Caco-2 (cell line): ENCODE measurements around the gene RHBDF2. TPM values are rescaled to one million over a fixed set of nuclear protein-coding genes. Genes with fewer than 3 reads are reported as not detected.

Experiments
- BruUV-seq: library from RNA; stranded (reverse); fragments of 400-500 nt; replicated peaks from 2 replicates; lab custom pipeline; 2021; lab: Mats Ljungman, UMichigan
- CTCF ChIA-PET: fragments of 300-600 bp; sonication (Branson Sonifier 250); formaldehyde crosslinking; loops from one replicate; lab custom pipeline; 2022; ENCODE audit warnings: antibody characterized with exemption; lab: Charles Lee
- POLR2A ChIA-PET: fragments of 300-600 bp; sonication (Branson Sonifier 250); formaldehyde crosslinking; loops from one replicate; lab custom pipeline; 2022; ENCODE audit warnings: antibody characterized with exemption; lab: Charles Lee
- DNase-seq, 2 experiments: peaks; one replicate each; pipeline versions ENCODE4 v3.0.0 to v3.0.0-alpha.2; 2020 to 2022
- H3K27me3 ChIP-seq: replicated peaks from 2 replicates; pipeline ENCODE4 v1.6.0; 2011; ENCODE audit warnings: low read length; ENCODE audit not compliant: control insufficient read depth, insufficient read depth
- H3K36me3 ChIP-seq: 2 replicates; pipeline ENCODE4 v1.5.1; 2011; ENCODE audit warnings: low read length; ENCODE audit not compliant: control insufficient read depth, insufficient read depth
- H3K4me1 ChIP-seq: fragments of 250-450 bp; sonication (Bioruptor Pico); 2 replicates; pipeline ENCODE4 v1.5.1; 2020; ENCODE audit warnings: mild to moderate bottlenecking
- H3K4me3 ChIP-seq: 2 replicates; pipeline ENCODE4 v1.5.1; 2011; ENCODE audit warnings: low read depth, mild to moderate bottlenecking, control low read depth, low read length
- H3K9me3 ChIP-seq: fragments of 250-450 bp; sonication (Bioruptor Pico); 2 replicates; pipeline ENCODE4 v1.5.1; 2020; ENCODE audit warnings: mild to moderate bottlenecking, moderate library complexity
- H3K27ac Mint-ChIP-seq: one replicate; pipeline ENCODE4 v1.8.0; 2022; ENCODE audit warnings: mixed read lengths; ENCODE audit not compliant: unreplicated experiment
- H3K27me3 Mint-ChIP-seq: one replicate; pipeline ENCODE4 v1.8.0; 2022; ENCODE audit warnings: mixed read lengths; ENCODE audit not compliant: insufficient read depth, unreplicated experiment
- H3K36me3 Mint-ChIP-seq: one replicate; pipeline ENCODE4 v1.8.0; 2022; ENCODE audit warnings: mild to moderate bottlenecking, mixed read lengths; ENCODE audit not compliant: insufficient read depth, unreplicated experiment
- H3K4me1 Mint-ChIP-seq: one replicate; pipeline ENCODE4 v1.8.0; 2022; ENCODE audit warnings: low read depth, mixed read lengths; ENCODE audit not compliant: unreplicated experiment
- H3K4me3 Mint-ChIP-seq: one replicate; pipeline ENCODE4 v1.8.0; 2022; ENCODE audit warnings: mild to moderate bottlenecking, moderate library complexity, mixed read lengths; ENCODE audit not compliant: unreplicated experiment
- H3K9me3 Mint-ChIP-seq: one replicate; pipeline ENCODE4 v1.8.0; 2022; ENCODE audit warnings: mixed read lengths; ENCODE audit not compliant: unreplicated experiment
- CTCF ChIP-seq, 2 experiments: fragments of 200-600 bp in 1 of 2; IDR thresholded peaks; 1 replicate in 1 of 2; 2 replicates in 1 of 2; pipeline versions ENCODE4 v1.5.1 to v1.8.0; 2011 to 2022; ENCODE audit warnings: antibody characterized with exemption in 1 of 2, control low read depth in 1 of 2, inconsistent platforms in 1 of 2, low read depth in 1 of 2, low read length in 1 of 2, mild to moderate bottlenecking in 1 of 2, moderate library complexity in 1 of 2; ENCODE audit not compliant: insufficient read depth in 1 of 2, severe bottlenecking in 1 of 2, unreplicated experiment in 1 of 2
- intact Hi-C: fragments of 100-400 bp; cut with micrococcal nuclease; formaldehyde crosslinking; loops from one replicate; pipeline ENCODE4 v1.10.0; 2022; ENCODE audit not compliant: unreplicated experiment
- total RNA-seq: library from RNA; stranded (reverse); gene quantifications from 2 replicates; pipeline ENCODE4 v1.2.3, GENCODE V29; 2022

RHBDF2 gene
- total RNA-seq, 1 experiment from 2014 or later = 33.8 TPM

DNA sequence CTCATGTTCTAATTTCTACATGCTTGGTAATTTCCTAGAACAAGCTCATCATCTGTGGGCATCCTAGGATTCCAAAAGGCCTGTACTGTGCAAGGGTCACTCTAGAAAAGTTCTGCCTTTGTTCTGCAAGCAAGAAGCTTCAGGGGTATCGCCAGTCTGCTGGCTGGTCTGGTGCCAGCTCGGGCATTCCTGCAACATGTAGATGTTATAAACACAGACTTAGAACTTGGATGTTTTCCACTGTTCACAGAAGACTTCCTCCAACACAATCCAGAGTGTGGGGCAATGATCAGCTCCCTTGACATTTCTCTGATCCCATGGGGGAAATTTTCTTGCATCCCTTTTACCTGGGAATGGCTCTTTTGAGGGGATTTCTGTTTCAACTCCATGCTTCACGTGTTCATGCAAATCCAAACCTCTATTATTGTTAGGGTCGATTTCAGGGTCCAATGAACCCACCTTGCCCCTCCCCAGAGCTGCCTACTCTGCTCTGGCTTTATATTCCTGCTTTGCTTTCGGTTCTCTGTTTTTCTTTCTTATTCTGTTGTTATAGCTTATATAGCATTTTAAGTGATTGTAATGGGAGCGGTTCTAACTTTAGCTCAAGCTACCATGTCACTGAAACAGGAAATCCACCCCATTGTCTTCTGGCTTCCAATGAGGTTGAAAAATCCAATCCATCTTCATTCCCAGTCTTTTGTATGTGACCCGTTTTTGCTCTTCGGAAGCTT lies 73.6 kb downstream of the RHBDF2 start:
- intact Hi-C loops = no loop called here
- H3K9me3 Mint-ChIP-seq = no peaks in the 10 kb centered on the region
- H3K27me3 ChIP-seq = no peaks in the 10 kb centered on the region
- H3K4me3 ChIP-seq = no peak overlapping the region
- TF ChIP-seq CTCF (IDR thresholded peaks at IDR 0.05; ENCODE audit: insufficient read depth in 1 of 2, low read depth in 1 of 2, low read length in 1 of 2, severe bottlenecking in 1 of 2, unreplicated experiment in 1 of 2) = no peak
- H3K36me3 ChIP-seq = no peaks in the 10 kb centered on the region
- ChIA-PET CTCF (no interaction called here), POLR2A (no interaction called here)
- H3K27me3 Mint-ChIP-seq = no peaks in the 10 kb centered on the region
- H3K4me1 ChIP-seq = no peaks in the 10 kb centered on the region
- no TSS peak for BruUV-seq
- no peak for DNase-seq
- no peak overlapping the region for H3K27ac Mint-ChIP-seq
- H3K4me3 Mint-ChIP-seq = no peak overlapping the region
- no peaks in the 10 kb centered on the region for H3K4me1 Mint-ChIP-seq
- H3K36me3 Mint-ChIP-seq = peaks cover 13% of the 10 kb centered on the region
- no peaks in the 10 kb centered on the region for H3K9me3 ChIP-seq

- H3K27me3 ChIP-seq = no peaks in the 10 kb centered on the region
- no peak overlapping the region for H3K27ac Mint-ChIP-seq
- H3K9me3 Mint-ChIP-seq = no peaks in the 10 kb centered on the region
- no peaks in the 10 kb centered on the region for H3K4me1 Mint-ChIP-seq
- H3K4me3 Mint-ChIP-seq = no peak overlapping the region
- intact Hi-C loops = no loop called here
- H3K36me3 Mint-ChIP-seq = peaks cover 14% of the 10 kb centered on the region
- no peak overlapping the region for H3K4me3 ChIP-seq
- no peaks in the 10 kb centered on the region for H3K27me3 Mint-ChIP-seq
- H3K9me3 ChIP-seq = no peaks in the 10 kb centered on the region
- ChIA-PET CTCF (no interaction called here), POLR2A (no interaction called here)
- TF ChIP-seq CTCF (IDR thresholded peaks at IDR 0.05; ENCODE audit: insufficient read depth in 1 of 2, low read depth in 1 of 2, low read length in 1 of 2, severe bottlenecking in 1 of 2, unreplicated experiment in 1 of 2) = no peak
- no peaks in the 10 kb centered on the region for H3K36me3 ChIP-seq
- no TSS peak for BruUV-seq
- no peaks in the 10 kb centered on the region for H3K4me1 ChIP-seq
- no peak for DNase-seq
Measured at GRCh38 chr17:76426853-76427252, 74.4 kb downstream of the RHBDF2 start.

DNA sequence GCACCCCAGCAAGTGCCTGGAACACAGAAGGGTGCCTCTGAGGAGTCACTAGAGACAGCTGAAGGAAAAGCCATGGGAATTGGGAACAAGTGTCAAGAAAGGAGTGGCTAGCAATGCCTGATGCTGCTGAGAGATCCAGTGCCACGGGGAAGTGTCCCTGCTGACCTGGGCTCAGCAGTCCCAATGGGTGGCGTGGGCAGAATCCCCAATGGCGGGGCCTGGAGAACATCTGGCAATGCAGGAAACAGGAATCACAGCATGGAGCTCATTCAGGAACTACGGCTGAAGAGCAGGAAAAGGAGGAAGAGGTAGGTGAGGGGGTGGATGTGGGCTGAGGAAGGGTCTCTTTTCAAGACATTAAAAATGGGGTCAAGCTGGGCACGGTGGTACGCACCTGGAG lies 78.4 kb downstream of the RHBDF2 start:
- H3K27me3 Mint-ChIP-seq = no peaks in the 10 kb centered on the region
- H3K9me3 Mint-ChIP-seq = no peaks in the 10 kb centered on the region
- peaks cover 14% of the 10 kb centered on the region for H3K36me3 Mint-ChIP-seq
- no peaks in the 10 kb centered on the region for H3K27me3 ChIP-seq
- CTCF ChIA-PET = interaction anchor here (1.0 kb wide), 1 partner anchor 36 kb away, joined by 3 read pairs; no protein-coding TSS in a partner anchor
- no peak overlapping the region for H3K4me3 ChIP-seq
- no peaks in the 10 kb centered on the region for H3K4me1 Mint-ChIP-seq
- no peaks in the 10 kb centered on the region for H3K36me3 ChIP-seq
- H3K27ac Mint-ChIP-seq = no peak overlapping the region
- no peaks in the 10 kb centered on the region for H3K4me1 ChIP-seq
- no peaks in the 10 kb centered on the region for H3K9me3 ChIP-seq
- no peak for DNase-seq
- no peak overlapping the region for H3K4me3 Mint-ChIP-seq
- no TSS peak for BruUV-seq
- no peak for TF ChIP-seq CTCF (IDR thresholded peaks at IDR 0.05; ENCODE audit: insufficient read depth in 1 of 2, low read depth in 1 of 2, low read length in 1 of 2, severe bottlenecking in 1 of 2, unreplicated experiment in 1 of 2)
- intact Hi-C loops = no loop called here
- POLR2A ChIA-PET = no interaction called here
